Thyroid gland (tissue), 4 donors: ENCODE results near the gene RNF19B.

Source experiments
- POLR2A ChIP-seq, 2 donors: fragments of 450-650 bp; IDR thresholded peaks; one replicate each; pipeline ENCODE4 v1.6.1; 2017; ENCODE audit warnings: antibody characterized with exemption in 2 of 2, mild to moderate bottlenecking in 2 of 2, moderate library complexity in 1 of 2
- TF ChIP-seq, protein P1 (sequence below), 6 experiments: fragments of 200-600 bp in 3 of 6; fragments of 450-650 bp in 3 of 6; sonication (generic) in 3 of 6; IDR thresholded peaks; one replicate each; pipeline ENCODE4 v1.5.1; 2016 to 2019; ENCODE audit warnings: antibody characterized with exemption in 6 of 6, mild to moderate bottlenecking in 2 of 6, inconsistent platforms in 1 of 6, moderate library complexity in 1 of 6

- no peak for TF ChIP-seq POLR2A (IDR thresholded peaks at IDR 0.05)
- TF ChIP-seq, protein P1, sequence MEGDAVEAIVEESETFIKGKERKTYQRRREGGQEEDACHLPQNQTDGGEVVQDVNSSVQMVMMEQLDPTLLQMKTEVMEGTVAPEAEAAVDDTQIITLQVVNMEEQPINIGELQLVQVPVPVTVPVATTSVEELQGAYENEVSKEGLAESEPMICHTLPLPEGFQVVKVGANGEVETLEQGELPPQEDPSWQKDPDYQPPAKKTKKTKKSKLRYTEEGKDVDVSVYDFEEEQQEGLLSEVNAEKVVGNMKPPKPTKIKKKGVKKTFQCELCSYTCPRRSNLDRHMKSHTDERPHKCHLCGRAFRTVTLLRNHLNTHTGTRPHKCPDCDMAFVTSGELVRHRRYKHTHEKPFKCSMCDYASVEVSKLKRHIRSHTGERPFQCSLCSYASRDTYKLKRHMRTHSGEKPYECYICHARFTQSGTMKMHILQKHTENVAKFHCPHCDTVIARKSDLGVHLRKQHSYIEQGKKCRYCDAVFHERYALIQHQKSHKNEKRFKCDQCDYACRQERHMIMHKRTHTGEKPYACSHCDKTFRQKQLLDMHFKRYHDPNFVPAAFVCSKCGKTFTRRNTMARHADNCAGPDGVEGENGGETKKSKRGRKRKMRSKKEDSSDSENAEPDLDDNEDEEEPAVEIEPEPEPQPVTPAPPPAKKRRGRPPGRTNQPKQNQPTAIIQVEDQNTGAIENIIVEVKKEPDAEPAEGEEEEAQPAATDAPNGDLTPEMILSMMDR (IDR thresholded peaks at IDR 0.05): no peak
Observed at GRCh38 chr1:32898958-32899357, 65.7 kb downstream of the RNF19B start.
